HG03060 (cell line): ENCODE measurements around the gene SEC14L6.
"Not testable (repeated sequence)": the region's sequence is repeated elsewhere in the genome, so short reads cannot be mapped to it uniquely, and the experiment has no call there.

ENCODE experiments used
- ATAC-seq: cut with Tn5 transposase; IDR thresholded peaks from one replicate; pipeline ENCODE4 v1.9.1; 2021; ENCODE audit warnings: low read depth, moderate number of reproducible peaks; ENCODE audit not compliant: unreplicated experiment

The SEC14L6 gene

GRCh38 chr22:30567277-30567676 lies 20.7 kb upstream of the SEC14L6 start:
- ATAC-seq, result not testable (repeated sequence)

GRCh38 chr22:30566125-30566524 lies 19.6 kb upstream of the SEC14L6 start:
- no peak for ATAC-seq

- no peak for ATAC-seq
These were observed 18.8 kb upstream of the SEC14L6 start for GRCh38 chr22:30565341-30565740.

- no peak for ATAC-seq
These were observed 18.2 kb upstream of the SEC14L6 start for GRCh38 chr22:30564761-30565119.

GRCh38 chr22:30564045-30564760 lies 17.7 kb upstream of the SEC14L6 start:
- no peak for ATAC-seq

GRCh38 chr22:30562366-30562765 lies 15.8 kb upstream of the SEC14L6 start:
- no peak for ATAC-seq

GRCh38 chr22:30561402-30562189 lies 15.1 kb upstream of the SEC14L6 start:
- no peak for ATAC-seq

GRCh38 chr22:30560643-30561202 lies 14.2 kb upstream of the SEC14L6 start:
- not testable (repeated sequence) for ATAC-seq

GRCh38 chr22:30559889-30560288 lies 13.3 kb upstream of the SEC14L6 start:
- ATAC-seq, result no peak

- no peak for ATAC-seq
These were observed 10.7 kb upstream of the SEC14L6 start for GRCh38 chr22:30557243-30557642.

GRCh38 chr22:30556388-30556787 lies 9.8 kb upstream of the SEC14L6 start:
- ATAC-seq, result no peak

GRCh38 chr22:30555282-30556210 lies 9.0 kb upstream of the SEC14L6 start:
- no peak for ATAC-seq

GRCh38 chr22:30553971-30554370 lies 7.4 kb upstream of the SEC14L6 start:
- ATAC-seq, result no peak

GRCh38 chr22:30552719-30553118 lies 6.2 kb upstream of the SEC14L6 start:
- ATAC-seq, result no peak

- not testable (repeated sequence) for ATAC-seq
These were observed 5.3 kb upstream of the SEC14L6 start for GRCh38 chr22:30551813-30552212.

- ATAC-seq, result no peak
These were observed 647 bp upstream of the SEC14L6 start for GRCh38 chr22:30547188-30547587.

- ATAC-seq, result no peak
These were observed 3.7 kb downstream of the SEC14L6 start for GRCh38 chr22:30542811-30543188.

GRCh38 chr22:30541961-30542810 lies 4.4 kb downstream of the SEC14L6 start:
- ATAC-seq, result no peak

- ATAC-seq, result not testable (repeated sequence)
These were observed 5.0 kb downstream of the SEC14L6 start for GRCh38 chr22:30541511-30541910.

GRCh38 chr22:30539368-30539767 lies 7.2 kb downstream of the SEC14L6 start:
- ATAC-seq, result no peak
